Measurements from ENCODE around the gene C5orf24.
"Not testable (repeated sequence)": the region's sequence is repeated elsewhere in the genome, so short reads cannot be mapped to it uniquely, and the experiment has no call there.

C5orf24 gene

DNA sequence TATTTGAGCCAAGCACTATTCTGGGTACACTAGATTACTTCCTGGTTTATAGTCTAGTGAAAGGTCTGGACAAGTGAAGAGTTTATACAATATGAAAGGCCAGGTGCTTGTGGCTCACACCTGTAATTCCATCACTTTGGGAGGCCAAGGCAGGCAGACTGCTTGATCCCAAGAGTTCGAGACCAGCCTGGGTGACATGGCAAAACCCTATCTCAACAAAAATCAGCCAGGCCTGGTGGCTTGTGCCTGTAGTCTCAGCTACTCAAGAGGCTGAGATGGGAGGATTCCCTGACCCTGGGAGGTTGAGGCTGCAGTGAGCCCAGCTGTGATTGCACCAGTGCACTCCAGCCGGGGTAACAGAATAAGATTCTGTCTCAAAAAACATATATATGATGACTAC lies 18.9 kb downstream of the C5orf24 start:
- no peak for DNase-seq

DNA sequence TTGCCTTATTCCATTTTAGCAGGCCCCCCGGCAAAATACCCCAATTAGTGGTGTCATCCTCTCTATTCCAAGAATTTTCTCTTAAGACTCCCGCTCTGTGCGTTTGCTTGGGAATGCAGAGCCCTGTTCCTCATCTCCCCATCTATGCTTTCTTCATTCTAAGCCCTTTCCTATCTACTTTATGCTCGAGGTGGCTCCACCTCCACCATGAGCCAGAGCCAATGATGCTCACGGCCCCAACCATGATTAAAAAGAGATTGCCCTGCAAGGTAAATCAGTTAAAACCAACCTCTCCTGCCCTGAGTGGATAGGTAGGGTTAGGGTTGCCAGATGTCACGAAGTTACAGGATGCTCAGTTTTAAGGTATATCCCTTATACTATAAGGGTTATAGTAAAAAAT lies 27.7 kb downstream of the C5orf24 start:
- peak; percentile 34 for DNase-seq

DNA sequence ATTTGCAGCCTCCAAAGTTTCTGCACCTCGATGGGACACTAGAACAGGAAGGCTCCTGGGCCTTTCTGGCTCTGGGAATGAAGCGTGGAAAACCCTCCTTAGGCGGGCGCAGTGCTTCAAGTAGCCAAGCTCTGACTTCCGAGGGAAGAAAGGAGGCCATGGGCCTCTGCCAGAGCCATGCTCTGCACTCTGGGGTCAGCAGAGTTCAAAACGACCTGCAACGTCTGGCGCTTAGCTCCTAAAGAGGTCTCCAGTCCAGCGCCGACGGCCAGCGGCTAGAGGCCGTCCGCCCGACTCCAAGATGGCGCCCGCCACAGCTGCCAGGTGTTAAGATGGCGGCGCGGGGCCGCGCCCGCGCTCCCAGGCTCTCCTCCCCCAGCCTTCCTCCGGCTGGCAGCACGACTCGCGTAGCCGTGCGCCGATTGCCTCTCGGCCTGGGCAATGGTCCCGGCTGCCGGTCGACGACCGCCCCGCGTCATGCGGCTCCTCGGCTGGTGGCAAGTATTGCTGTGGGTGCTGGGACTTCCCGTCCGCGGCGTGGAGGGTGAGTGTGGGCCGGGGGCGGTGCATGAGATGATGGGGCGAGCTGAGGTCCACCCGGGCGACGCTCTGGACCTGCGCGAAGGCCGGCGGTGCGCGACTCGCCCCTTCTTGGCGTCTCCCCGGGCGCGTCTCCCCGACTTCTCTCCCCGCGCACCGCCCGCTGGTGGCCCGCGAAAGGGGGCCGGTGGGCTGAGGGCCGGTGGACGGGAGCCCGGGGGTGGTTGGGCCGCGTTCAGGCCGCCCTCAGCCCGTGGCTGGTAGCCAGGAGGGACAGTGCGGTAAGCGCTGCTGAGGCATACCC lies 28.4 kb downstream of the C5orf24 start, which contains the start of gene TXNDC15:
Gene TXNDC15 (plus strand): TSS at position 385 of the 844 bp plus-strand sequence. CDS start 57 bp downstream, at position 442.
- peak; percentile 80 for DNase-seq

- DNase-seq: peak; percentile 30
Measured at GRCh38 chr5:134874831-134875655, 29.3 kb downstream of the C5orf24 start.

DNA sequence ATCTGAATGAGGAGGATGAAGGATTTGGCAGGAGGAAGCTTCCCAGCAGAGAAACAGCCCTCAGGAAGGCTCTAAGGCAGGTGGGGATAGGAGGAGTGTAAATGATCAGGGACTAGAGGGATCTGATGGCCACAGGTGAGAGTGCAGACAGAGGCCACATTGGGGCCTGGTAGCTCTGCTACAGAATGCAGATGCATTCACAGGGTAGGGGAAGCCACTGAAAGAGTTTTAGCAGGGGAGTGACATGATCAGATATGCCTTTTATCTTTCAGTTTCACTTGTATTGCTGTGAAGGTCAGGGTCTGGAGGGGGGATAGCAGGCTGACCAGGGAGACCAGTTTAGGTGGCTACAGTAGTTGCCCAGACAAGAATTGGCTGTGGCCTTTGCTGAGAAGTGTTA lies 31.4 kb downstream of the C5orf24 start:
- DNase-seq: no peak

DNA sequence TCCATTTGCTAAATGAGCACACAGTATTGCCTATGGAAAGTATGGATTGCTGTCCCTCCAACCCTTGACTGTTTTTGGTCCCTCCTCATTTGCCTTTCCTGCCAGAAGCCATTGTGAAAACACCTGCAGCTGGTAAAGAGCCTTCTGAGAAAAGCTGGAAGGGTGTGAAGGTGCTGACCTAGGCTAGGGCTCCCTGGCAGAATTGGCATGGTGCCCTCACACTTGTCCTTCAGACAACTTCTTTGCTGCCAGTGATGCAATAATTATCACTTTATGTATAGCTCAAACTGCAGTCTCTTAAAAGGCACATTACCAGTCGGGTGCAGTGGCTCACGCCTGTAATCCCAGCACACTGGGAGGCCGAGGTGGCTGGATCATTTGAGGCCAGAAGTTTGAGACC lies 32.6 kb downstream of the C5orf24 start:
- DNase-seq: no peak

- DNase-seq: no peak
Measured at GRCh38 chr5:134879456-134879855, 33.7 kb downstream of the C5orf24 start.

DNA sequence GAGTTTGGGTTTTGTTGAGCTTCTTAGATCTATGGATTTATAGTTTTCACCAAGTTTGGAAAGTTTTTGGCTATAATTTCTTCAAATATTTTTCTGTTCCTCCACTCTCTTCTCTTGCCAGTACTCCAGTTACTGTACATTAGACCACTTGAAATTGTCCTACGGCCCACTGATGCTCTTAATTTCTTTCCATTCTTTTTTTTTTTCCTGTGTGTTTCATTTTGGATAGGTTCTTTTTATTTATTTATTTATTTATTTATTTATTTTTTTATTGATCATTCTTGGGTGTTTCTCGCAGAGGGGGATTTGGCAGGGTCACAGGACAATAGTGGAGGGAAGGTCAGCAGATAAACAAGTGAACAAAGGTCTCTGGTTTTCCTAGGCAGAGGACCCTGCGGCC lies 35.2 kb downstream of the C5orf24 start:
- not testable (repeated sequence) for DNase-seq

GRCh38 chr5:134881711-134882110 lies 35.9 kb downstream of the C5orf24 start:
- DNase-seq: not testable (repeated sequence)

DNA sequence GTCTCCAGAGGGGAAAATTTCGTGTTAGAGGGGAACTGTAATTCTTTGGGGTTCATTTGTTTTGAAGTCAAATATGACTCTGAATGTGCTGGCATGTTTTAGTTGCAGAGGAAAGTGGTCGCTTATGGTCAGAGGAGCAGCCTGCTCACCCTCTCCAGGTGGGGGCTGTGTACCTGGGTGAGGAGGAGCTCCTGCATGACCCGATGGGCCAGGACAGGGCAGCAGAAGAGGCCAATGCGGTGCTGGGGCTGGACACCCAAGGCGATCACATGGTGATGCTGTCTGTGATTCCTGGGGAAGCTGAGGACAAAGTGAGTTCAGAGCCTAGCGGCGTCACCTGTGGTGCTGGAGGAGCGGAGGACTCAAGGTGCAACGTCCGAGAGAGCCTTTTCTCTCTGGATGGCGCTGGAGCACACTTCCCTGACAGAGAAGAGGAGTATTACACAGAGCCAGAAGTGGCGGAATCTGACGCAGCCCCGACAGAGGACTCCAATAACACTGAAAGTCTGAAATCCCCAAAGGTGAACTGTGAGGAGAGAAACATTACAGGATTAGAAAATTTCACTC lies 41.9 kb downstream of the C5orf24 start:
- DNase-seq: no peak

- DNase-seq: no peak
Measured at GRCh38 chr5:134889335-134889734, 43.6 kb downstream of the C5orf24 start.

DNA sequence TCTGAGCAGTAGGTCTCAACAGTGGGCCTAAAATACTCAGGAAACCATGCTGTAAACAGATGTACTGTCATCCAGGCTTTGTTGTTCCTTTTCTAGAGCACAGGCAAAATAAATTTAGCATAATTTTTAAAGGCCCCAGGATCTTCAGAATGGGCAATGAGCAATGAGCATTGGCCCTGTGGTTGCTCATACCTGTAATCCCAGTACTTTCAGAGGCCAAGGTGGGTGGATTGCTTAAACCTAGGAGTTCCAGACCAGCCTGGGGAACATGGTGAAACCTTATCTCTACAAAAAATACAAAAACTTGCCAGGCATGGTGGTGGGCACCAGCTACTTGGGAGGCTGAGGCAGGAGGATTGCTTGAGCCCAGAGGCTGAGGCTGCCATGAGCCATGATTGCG lies 45.7 kb downstream of the C5orf24 start:
- no peak for DNase-seq

GRCh38 chr5:134892282-134892681 lies 46.5 kb downstream of the C5orf24 start:
- DNase-seq: no peak

- no peak for DNase-seq
Measured at GRCh38 chr5:134892926-134893325, 47.2 kb downstream of the C5orf24 start.

GRCh38 chr5:134893748-134894505 lies 48.2 kb downstream of the C5orf24 start:
- DNase-seq: no peak

DNA sequence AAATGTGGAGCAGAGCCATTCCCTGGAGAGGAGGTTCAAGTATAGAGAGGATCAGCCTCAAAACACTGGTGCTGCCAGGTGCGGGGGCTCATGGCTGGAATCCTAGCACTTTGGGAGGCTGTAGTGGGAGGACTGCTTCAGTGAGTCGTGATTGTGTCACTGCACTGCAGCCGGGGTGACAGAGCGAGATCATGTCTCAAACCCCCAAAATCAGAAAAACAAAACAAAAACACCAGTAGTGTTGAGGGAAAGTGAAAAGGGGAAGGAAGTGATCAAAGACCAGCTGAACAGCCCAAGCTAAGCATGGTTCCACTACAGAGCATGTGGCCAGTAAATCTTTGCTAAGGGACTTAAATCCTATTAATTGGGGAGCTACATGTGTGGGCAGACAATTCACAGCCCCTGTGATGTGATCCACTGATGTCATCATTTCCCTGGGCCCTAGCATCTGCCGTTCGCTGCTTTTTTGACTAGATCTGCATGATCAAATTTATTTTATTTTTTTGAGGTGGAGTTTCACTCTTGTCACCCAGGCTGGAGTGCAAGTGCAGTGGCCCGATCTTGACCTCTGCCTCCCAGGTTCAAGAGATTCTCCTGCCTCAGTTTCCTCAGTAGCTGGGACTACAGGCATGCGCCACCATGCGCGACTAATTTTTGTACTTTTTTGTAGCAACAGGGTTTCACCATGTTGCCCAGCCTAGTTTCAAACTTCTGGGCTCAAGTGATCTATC lies 56.5 kb downstream of the C5orf24 start:
- no peak for DNase-seq

- peak; percentile 75 for DNase-seq
Measured at GRCh38 chr5:134904610-134905245, 59.0 kb downstream of the C5orf24 start, which contains the start of gene PCBD2. Gene PCBD2, plus strand, starts transcription at chr5:134905131. Its CDS starts 9 bp downstream, at chr5:134905140.

DNA sequence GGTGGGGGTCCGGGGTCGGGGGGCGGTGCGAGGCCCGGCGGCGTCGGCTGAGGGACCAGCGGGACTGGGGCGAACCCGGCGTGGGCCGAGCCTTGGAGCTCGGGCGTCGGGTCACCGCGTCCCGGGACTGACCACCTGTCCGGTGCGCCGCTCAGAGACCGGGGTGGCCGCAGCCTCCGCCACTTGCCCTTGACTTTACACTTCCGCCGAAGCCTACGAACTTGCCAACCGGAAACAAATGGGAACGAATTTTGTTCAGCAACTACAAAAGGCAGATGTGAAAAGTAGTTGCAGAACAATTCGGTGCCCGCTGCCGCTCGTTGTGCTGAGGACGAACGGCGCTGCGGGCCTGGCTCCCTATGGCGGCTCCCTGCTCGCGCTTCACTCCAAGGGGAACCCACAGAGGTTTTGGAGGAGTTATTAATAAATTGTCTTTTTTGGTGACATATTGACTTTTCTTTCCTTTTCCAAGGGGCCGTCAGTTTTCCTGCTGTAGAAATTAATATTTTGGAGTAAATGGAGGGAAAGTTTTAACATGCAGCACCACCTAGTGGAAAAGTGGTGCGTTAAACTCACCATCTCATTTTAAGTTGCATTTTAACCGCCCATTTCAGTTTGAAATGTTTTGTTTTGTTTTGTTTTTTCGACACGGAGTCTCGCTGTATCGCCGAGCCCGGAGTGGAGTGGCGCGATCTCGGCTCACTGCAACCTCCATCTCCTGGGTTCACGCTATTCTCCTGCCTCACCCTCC lies 59.7 kb downstream of the C5orf24 start:
- DNase-seq: peak; percentile 57

DNA sequence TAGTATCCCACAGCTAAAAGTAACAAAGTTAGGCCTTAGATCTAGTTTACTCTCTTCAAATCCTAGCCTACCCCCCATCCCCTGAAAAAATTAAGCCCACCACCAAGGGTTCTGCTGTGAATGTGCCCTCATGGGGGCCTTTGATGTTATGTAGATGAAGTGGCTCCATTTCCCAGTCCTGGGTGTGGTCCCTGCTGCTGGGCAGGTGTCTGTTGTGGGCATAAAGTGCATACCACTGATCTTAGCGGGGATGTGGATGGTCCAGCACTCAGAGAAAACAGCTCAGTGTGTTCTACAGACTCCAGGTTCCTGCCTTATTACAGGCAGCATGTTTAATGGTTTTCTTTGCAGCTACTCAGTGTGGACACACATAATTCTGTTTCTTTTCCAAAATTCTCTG lies 61.0 kb downstream of the C5orf24 start:
- no peak for DNase-seq

Measured in NCI-H2227 treated with DMSO at 0.1 percent for 48 hours (cell line).